Keratinocyte (primary cell): ENCODE data around the gene LDAH.

Experiments used
- CTCF ChIP-seq, 3 experiments: IDR thresholded peaks in 1 of 3; conservative IDR thresholded peaks in 1 of 3; optimal IDR thresholded peaks in 1 of 3; 2 replicates in 2 of 3; 3 replicates in 1 of 3; pipeline versions ENCODE3 to v1.5.1; 2011; ENCODE audit warnings: low read length in 3 of 3, mild to moderate bottlenecking in 3 of 3, moderate library complexity in 2 of 3, control low read depth in 1 of 3, inconsistent platforms in 1 of 3; ENCODE audit not compliant: insufficient read depth in 2 of 3; ENCODE audit errors: extremely low read depth in 1 of 3
- EZH2 ChIP-seq: IDR thresholded peaks from one replicate; pipeline ENCODE4 v1.6.1; 2012; ENCODE audit warnings: inconsistent platforms, mild to moderate bottlenecking, low read length, moderate library complexity

GRCh38 chr2:20647738-20648137 lies 175.2 kb downstream of the LDAH start:
- no peak for TF ChIP-seq CTCF (optimal IDR thresholded peaks at IDR 0.05 in 1 of 3, IDR thresholded peaks at IDR 0.05 in 1 of 3, conservative IDR thresholded peaks at IDR 0.05 in 1 of 3; ENCODE audit: extremely low read depth in 1 of 3, insufficient read depth in 2 of 3, low read length in 3 of 3)
- TF ChIP-seq EZH2: no peak
